ENCODE data around the gene NCR3LG1. TPM values are rescaled to one million over a fixed set of nuclear protein-coding genes. Genes with fewer than 3 reads are reported as not detected.

NCR3LG1 gene
- polyA plus RNA-seq, 1 of the 3 experiments (the other 2 are of a cell fraction): 0.67 TPM

GRCh38 chr11:17371614-17372013, 20.0 kb downstream of the NCR3LG1 start:
- Histone ChIP-seq H3K27me3 (ENCODE audit: insufficient read depth) (no peaks in the 10 kb centered on the region), H3K9me2 (no peaks in the 10 kb centered on the region), H3K27ac (ENCODE audit: low read depth in 2 of 2, low read length in 1 of 2) (no peak overlapping the region), H3K9ac (no peak overlapping the region), H3K79me2 (ENCODE audit: insufficient read depth) (no peaks in the 10 kb centered on the region), H4K20me1 (ENCODE audit: insufficient read depth) (no peaks in the 10 kb centered on the region), H2AFZ (ENCODE audit: low read depth) (no peak overlapping the region), H3K9me3 (peaks cover 11% of the 10 kb centered on the region), H3K36me3 (replicated peaks in 1 of 2; ENCODE audit: control insufficient read depth in 1 of 2, insufficient read depth in 2 of 2, low read length in 1 of 2) (peaks cover 20 to 30% of the 10 kb centered on the region in 2 experiments), H3K4me3 (ENCODE audit: low read depth in 2 of 2, low read length in 1 of 2) (no peak overlapping the region), H3F3A (replicated peaks; ENCODE audit: insufficient read depth) (no peaks in the 10 kb centered on the region), H3K4me1 (ENCODE audit: control insufficient read depth in 1 of 2, insufficient read depth in 2 of 2, low read depth in 1 of 2, low read length in 1 of 2) (no peaks in the 10 kb centered on the region), H3K4me2 (no peak overlapping the region)
- ChIA-PET CTCF (interaction anchor here (2.1 kb wide), 1 partner anchor 12 kb away, joined by 9 read pairs; no protein-coding TSS in a partner anchor), POLR2A (no interaction called here)
- WGBS (ENCODE audit: low lambda C conversion rate): 42% methylated on average over 3 of the region's 3 CpGs
- TF ChIP-seq RCOR1 (IDR thresholded peaks at IDR 0.05; ENCODE audit: low read length) (no peak), FOXM1 (IDR thresholded peaks at IDR 0.05; ENCODE audit: low read depth) (no peak), JUND (IDR thresholded peaks at IDR 0.05) (no peak), RFX5 (IDR thresholded peaks at IDR 0.05; ENCODE audit: low read length) (no peak)
- DNase-seq: no peak

GRCh38 chr11:17375547-17375946, 23.9 kb downstream of the NCR3LG1 start:
- WGBS (ENCODE audit: low lambda C conversion rate): 90% methylated on average over 5 of the region's 5 CpGs
- Histone ChIP-seq H3K27me3 (ENCODE audit: insufficient read depth) (no peaks in the 10 kb centered on the region), H3K9me3 (peaks cover 5% of the 10 kb centered on the region; the same call in 1 of the 2 replicates), H3K36me3 (replicated peaks in 1 of 2; ENCODE audit: control insufficient read depth in 1 of 2, insufficient read depth in 2 of 2, low read length in 1 of 2) (peaks cover 6 to 9% of the 10 kb centered on the region in 2 experiments), H4K20me1 (ENCODE audit: insufficient read depth) (no peaks in the 10 kb centered on the region), H3K79me2 (ENCODE audit: insufficient read depth) (no peaks in the 10 kb centered on the region), H3K4me3 (ENCODE audit: low read depth in 2 of 2, low read length in 1 of 2) (no peak overlapping the region), H3K27ac (ENCODE audit: low read depth in 2 of 2, low read length in 1 of 2) (no peak overlapping the region), H3K4me1 (ENCODE audit: control insufficient read depth in 1 of 2, insufficient read depth in 2 of 2, low read depth in 1 of 2, low read length in 1 of 2) (no peaks in the 10 kb centered on the region), H3K9me2 (no peaks in the 10 kb centered on the region), H2AFZ (ENCODE audit: low read depth) (no peak overlapping the region), H3K9ac (no peak overlapping the region), H3K4me2 (no peak overlapping the region), H3F3A (replicated peaks; ENCODE audit: insufficient read depth) (no peaks in the 10 kb centered on the region)
- TF ChIP-seq USF2 (IDR thresholded peaks at IDR 0.05; ENCODE audit: borderline replicate concordance, low read depth, low read length) (no peak), MAX (IDR thresholded peaks at IDR 0.05; ENCODE audit: low read depth) (no peak), EZH2phosphoT487 (IDR thresholded peaks at IDR 0.05; ENCODE audit: borderline replicate concordance, low read depth) (no peak), SIN3A (IDR thresholded peaks at IDR 0.05; ENCODE audit: borderline replicate concordance, low read depth, low read length) (no peak), FOSL2 (IDR thresholded peaks at IDR 0.05; ENCODE audit: borderline replicate concordance, low read depth) (no peak), FOXM1 (IDR thresholded peaks at IDR 0.05; ENCODE audit: low read depth) (no peak), EP300 (IDR thresholded peaks at IDR 0.05; ENCODE audit: borderline replicate concordance in 1 of 2, low read depth in 1 of 2, low read length in 1 of 2) (no peak), TEAD4 (IDR thresholded peaks at IDR 0.05; ENCODE audit: borderline replicate concordance, insufficient read depth) (no peak), ZBTB33 (IDR thresholded peaks at IDR 0.05; ENCODE audit: borderline replicate concordance, low read depth) (no peak), JUND (IDR thresholded peaks at IDR 0.05) (no peak), NRF1 (IDR thresholded peaks at IDR 0.05; ENCODE audit: low read depth, low read length) (no peak), GABPA (IDR thresholded peaks at IDR 0.05; ENCODE audit: low read depth) (no peak), GATA2 (CRISPR knock-in tag; IDR thresholded peaks at IDR 0.05) (no peak), ELF1 (IDR thresholded peaks at IDR 0.05) (no peak)
- no peak for DNase-seq
- CTCF ChIA-PET: interaction anchor here (1.5 to 2.2 kb wide), 3 partner anchors 8 to 152 kb away, joined by 3 to 12 read pairs (median 6); no protein-coding TSS in a partner anchor
- POLR2A ChIA-PET: no interaction called here
